ENCODE measurements around the gene CEP131.

Gene CEP131

GRCh38 chr17:81251094-81251708 is 28.4 kb upstream of the CEP131 start:
- FAIRE-seq = no peak

DNA sequence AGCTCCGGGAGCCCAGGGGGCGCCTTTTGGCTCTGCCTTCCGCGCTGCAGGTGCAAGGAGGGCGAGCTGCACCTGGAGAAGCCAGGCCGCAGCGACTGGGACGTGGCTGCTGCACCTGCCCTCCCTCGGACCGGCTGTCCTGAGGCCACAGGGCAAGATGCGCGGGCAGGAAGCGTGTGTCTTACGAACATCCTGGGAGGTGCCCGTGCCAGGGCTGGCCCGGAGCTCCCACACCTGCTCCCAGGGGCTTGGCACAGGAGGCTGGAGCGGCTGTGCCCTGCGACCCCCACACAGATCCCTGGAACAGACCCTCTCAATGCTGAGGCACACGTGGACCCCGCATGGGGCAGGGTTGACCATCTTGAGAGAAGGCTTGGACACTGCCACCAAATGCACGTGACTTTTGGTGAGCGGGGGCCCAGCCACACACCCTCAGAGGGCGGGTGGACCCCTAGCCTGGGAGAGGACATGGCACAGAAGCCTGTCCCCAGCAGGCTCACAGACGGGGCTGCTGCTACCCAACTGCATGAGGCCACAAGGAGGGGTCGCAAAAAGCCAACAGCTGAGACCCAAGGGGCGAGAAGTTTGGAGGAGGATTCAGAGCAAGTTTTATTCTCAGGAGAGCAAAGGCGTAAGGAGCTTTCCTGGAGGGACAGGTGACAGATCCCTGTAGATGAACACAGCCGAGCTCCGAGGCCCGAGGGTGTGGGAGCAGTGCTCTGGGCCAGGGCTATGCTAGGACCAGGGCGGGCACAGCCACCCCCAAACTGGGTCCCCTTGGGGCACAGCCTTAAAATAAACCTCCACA is 27.7 kb upstream of the CEP131 start:
- no peak for FAIRE-seq

- FAIRE-seq = no peak
These were observed 26.7 kb upstream of the CEP131 start for GRCh38 chr17:81249223-81250040.

DNA sequence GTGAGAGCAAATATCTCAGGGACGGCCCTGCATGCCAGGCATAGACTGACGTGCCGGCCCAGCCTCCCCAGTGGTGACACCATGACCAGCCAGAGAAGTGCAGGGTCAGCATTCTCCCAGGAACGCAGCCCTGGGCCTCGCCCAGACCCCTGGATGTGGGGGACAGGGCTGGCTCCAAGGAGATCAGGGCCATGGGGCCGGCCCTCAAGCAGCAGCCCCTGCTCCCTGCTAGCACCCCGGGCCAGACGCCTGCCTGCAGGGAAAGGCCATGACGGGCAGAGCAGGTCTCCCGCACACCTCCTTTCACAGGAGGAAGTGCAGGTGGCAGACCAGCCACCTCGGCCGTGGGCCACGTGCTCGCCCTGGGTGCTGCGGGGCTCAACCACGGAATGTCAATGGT is 25.9 kb upstream of the CEP131 start:
- no peak for FAIRE-seq

DNA sequence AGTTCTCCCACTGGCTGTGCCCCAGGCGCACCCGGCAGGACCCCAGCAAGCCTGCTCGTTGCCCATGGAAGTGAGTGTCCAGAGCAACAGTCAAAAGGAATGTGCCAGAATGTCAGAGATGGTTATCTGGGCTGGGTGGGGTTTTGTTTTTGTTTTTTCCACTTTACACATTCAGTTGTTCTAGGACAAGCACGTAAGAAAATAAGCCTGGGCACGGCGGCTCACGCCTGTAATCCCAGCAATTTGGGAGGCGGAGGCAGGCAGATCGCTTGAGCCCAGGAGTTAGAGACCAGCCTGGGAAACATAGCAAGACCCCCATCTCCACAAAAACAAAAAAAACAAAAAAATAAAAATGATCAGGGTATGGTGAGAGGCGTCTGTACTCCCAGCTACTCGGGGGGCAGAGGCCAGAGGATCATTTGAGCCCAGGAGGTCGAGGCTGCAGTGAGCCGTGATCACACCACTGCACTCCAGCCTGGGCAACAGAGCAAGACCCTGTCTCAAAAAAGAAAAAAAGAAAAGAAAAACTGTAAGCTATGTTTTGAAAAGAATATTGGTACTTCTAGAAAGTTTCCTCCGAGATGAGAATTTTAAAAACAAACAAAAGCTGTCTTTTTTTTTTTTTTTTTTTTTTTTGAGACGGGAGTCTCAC is 24.7 kb upstream of the CEP131 start:
- no peak for FAIRE-seq

- FAIRE-seq = no peak
These were observed 24.0 kb upstream of the CEP131 start for GRCh38 chr17:81246679-81247338.

GRCh38 chr17:81246343-81246670 is 23.5 kb upstream of the CEP131 start:
- no peak for FAIRE-seq

GRCh38 chr17:81245665-81246342 is 23.0 kb upstream of the CEP131 start:
- no peak for FAIRE-seq

DNA sequence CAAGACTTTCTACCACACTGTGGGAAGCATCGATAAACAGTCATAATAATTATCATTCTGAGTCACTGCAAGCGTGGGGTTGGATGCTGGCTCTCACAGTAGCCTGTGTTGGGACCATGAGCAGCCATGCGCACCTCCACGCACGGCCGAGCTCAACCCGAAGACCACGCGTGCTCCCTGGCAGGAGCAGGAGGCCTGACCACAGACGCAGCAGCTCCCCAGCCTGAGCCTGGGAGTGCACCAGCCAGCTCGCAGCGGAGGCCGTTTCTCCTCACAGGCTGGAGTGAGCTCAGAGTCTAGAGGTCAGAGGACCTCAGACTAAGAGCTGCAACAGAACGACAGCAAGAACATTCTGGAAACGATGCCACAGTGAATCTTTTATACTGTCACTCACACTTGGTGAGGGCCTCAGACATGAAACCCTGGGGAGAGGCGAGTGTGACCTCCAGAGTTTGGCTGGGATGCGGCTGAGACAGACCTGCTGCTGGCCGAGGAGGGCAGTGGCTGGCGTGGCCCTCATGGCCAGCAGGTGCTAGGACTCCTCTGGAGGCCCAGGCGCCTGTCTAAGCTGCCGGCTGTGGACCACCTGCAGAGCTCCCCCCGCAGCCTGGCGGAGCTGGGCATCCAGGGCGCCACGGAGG is 22.4 kb upstream of the CEP131 start:
- no peak for FAIRE-seq

DNA sequence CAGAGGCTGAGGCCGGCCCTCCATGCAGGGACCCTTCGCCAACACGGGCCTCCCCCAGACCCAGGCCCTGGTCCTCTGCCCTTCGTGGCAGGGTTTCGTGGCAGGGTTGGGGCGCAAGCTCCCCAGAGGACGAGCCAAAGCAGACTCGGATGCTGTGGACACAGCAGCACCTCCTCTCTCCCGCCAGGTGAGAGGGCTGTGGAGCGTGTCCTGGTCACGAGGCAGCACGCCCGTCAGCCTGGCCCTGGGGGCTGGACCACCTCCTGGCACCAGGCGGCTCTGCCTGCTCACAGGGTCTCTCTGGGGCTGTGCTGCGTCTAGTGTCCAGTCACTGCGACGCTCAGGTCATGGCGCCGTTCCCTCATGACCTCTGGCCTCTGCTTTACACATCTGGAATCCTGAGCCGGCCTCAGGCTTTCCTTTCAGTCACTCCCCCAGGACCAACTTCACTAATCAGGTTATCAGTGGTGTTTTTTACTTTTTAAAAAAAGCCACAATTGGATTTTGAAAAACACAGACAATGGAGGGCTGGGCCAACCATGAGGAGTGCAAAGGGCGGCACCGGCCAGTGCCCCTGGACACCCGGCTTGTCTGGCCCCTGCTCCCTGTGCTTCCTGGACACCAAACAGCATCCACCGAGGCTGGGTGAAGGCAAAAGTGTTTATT is 21.7 kb upstream of the CEP131 start:
- no peak for FAIRE-seq

GRCh38 chr17:81243333-81243664 is 20.5 kb upstream of the CEP131 start:
- no peak for FAIRE-seq

DNA sequence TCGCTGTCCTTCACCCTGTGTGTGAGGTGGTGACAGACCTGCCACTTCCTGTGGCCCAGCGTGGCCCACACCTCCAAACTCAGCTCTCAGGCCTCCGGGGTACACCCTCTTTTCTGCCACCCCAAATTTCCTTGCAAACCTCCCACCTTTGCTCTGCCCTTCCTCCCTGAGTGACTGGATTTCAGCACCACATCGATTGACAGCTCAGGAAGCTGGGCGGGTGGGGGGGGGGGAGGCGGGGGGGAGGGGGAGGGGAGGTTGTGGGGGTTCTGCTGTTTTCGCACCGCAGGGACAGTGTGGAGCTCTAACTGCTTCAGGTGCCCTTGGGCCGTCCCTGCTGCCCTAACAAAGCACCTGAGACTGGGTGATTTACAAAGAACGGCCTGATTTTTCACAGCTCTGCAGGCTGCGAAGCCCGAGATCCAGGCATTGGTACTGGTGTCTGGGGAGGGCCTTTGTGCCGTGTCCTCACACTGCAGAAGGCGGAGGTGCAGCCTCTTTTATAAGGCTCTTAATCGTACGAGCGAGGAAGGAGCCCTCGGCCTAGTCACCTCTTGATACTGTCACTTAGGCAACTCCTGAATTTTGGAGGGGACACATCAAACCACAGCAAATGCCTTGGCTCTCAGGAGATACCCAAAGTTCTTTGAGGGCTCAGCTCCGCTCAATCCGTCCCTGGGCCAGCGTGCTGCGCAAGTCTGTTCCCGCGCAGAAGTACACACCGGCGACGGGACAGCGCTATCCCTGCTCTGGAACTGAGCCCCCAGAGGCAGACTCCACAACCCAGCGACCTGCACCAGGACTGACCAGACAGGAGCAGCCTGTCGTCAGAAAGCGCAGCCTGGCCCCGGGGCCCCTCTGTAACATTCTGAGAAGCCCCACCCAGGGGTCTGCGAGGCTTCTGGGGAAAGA is 19.9 kb upstream of the CEP131 start:
- no peak for FAIRE-seq

- no peak for FAIRE-seq
These were observed 19.1 kb upstream of the CEP131 start for GRCh38 chr17:81241648-81242420.

DNA sequence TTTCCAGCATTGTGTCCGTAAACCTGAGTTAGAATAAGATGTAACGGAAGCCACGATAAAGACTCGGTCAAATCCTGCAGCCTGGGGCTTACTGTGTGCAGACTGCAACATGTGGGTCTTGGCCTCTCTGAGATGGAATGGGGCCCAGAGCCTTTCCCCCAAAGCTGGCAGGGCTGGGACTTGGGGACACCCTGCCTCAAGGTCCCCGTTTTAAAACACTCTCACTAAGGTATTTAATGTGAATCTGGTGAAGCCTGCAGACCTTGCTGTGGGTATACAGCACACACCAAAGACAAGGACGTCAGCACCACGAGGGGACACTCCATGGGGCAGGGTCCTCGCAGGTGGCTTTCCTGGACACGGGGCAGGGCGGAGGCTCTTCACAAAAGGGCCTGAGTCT is 18.4 kb upstream of the CEP131 start:
- FAIRE-seq = no peak

GRCh38 chr17:81240761-81241160 is 18.0 kb upstream of the CEP131 start:
- FAIRE-seq = no peak

- no peak for FAIRE-seq
These were observed 17.2 kb upstream of the CEP131 start for GRCh38 chr17:81239714-81240555.

GRCh38 chr17:81238815-81239713 is 16.3 kb upstream of the CEP131 start, which contains the start of the genes NDUFAF8 and TEPSIN:
Gene NDUFAF8 (plus strand): TSS chr17:81239318. CDS start chr17:81239364, 46 bp downstream.
Gene TEPSIN (minus strand): TSS chr17:81239055. CDS start chr17:81239033, 22 bp downstream.
- peak; percentile 97 for FAIRE-seq

Data from TTC549 (cell line).